ENCODE data around the gene UQCRC2. TPM values are rescaled to one million over a fixed set of nuclear protein-coding genes. Genes with fewer than 3 reads are reported as not detected.

UQCRC2 gene
- total and polyA plus RNA-seq, 2 donors (not counting 3 experiments of a cell fraction or from before 2014, with no cell fraction given), result 132 to 189 TPM

DNA sequence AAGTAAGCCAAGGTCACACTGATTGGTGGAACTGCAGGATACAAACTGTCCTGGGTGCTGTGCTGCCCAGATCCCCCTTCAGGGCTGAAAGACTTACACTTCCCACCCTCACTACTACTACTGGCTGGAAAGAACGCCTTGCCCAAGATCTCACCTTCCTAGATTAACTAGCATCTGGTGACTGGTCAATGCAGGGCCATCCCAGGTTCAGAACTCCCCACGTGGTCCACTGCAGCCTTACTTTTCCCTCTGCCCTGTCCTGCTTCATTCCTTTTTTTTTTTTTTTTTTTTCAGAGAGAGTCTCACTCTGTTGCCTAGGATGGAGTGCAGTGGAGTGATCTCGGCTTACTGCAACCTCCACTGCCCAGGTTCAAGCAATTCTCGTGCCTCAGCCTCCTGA is 50.0 kb downstream of the UQCRC2 start:
- TF ChIP-seq POLR2A (IDR thresholded peaks at IDR 0.05; ENCODE audit: low read depth, low read length) (no peak), GATA2 (IDR thresholded peaks at IDR 0.05; ENCODE audit: insufficient read depth, insufficient read length, low read depth, low read length) (no peak), FOS (IDR thresholded peaks at IDR 0.05; ENCODE audit: borderline replicate concordance, insufficient read depth, low read length) (no peak), JUN (IDR thresholded peaks at IDR 0.05; ENCODE audit: borderline replicate concordance, insufficient read depth, insufficient read length, low read depth) (no peak), EZH2 (IDR thresholded peaks at IDR 0.05; ENCODE audit: borderline replicate concordance, low read depth, low read length, severe bottlenecking) (no peak), CTCF (IDR thresholded peaks at IDR 0.05; ENCODE audit: extremely low read depth in 1 of 2, insufficient read depth in 1 of 2, low read depth in 1 of 2, low read length in 2 of 2) (no peak), POLR2AphosphoS5 (IDR thresholded peaks at IDR 0.05; ENCODE audit: insufficient read depth, low read depth, low read length) (no peak), MAX (IDR thresholded peaks at IDR 0.05; ENCODE audit: insufficient read depth, insufficient read length) (no peak), MYC (IDR thresholded peaks at IDR 0.05; ENCODE audit: low read depth, low read length) (no peak)
- FAIRE-seq, result no peak
- no peaks in the 10 kb centered on the region for H3K9me3 ChIP-seq (replicated peaks; ENCODE audit: control insufficient read depth, insufficient read depth, low read length)
- H3K27me3 ChIP-seq (ENCODE audit: control insufficient read depth in 2 of 2, insufficient read depth in 2 of 2, low read length in 2 of 2), result no peaks in the 10 kb centered on the region
- BruUV-seq (replicated peaks), result no TSS peak
- H3K9me1 ChIP-seq (replicated peaks; ENCODE audit: control insufficient read depth, extremely low read depth, insufficient read depth, low read length), result no peaks in the 10 kb centered on the region
- CTCF ChIA-PET, result interaction anchor here (0.9 to 27.0 kb wide), 3 partner anchors 21 to 75 kb away, joined by 3 to 994 read pairs (median 3); no protein-coding TSS in a partner anchor
- no peak overlapping the region for H3K4me2 ChIP-seq (ENCODE audit: insufficient read depth, low read length)
- H3K36me3 ChIP-seq (ENCODE audit: control insufficient read depth in 2 of 2, extremely low read depth in 1 of 2, insufficient read depth in 2 of 2, low read length in 2 of 2), result no peaks in the 10 kb centered on the region
- no peak overlapping the region for H3K27ac ChIP-seq (ENCODE audit: insufficient read depth, low read depth, low read length)
- POLR2A ChIA-PET, result no interaction called here
- no peak overlapping the region for H3K4me3 ChIP-seq (replicated peaks in 1 of 3; ENCODE audit: insufficient read depth in 1 of 3, low read depth in 1 of 3, low read length in 3 of 3)
- intact Hi-C loops (cut with micrococcal nuclease) (no loop called here), dilution Hi-C loops (cut with MboI; ENCODE audit: extremely low pct_ligation_motif_present, low sequenced_read_pairs) (no loop called here)
- H3K79me2 ChIP-seq (ENCODE audit: control insufficient read depth, insufficient read depth, low read length), result peaks cover 1% of the 10 kb centered on the region
- no peak overlapping the region for H3K9ac ChIP-seq (replicated peaks; ENCODE audit: extremely low read depth, insufficient read depth, low read length)
- H3K4me1 ChIP-seq (ENCODE audit: control insufficient read depth, extremely low read depth, insufficient read depth, low read length), result peaks cover 16% of the 10 kb centered on the region
- no peaks in the 10 kb centered on the region for H4K20me1 ChIP-seq (replicated peaks; ENCODE audit: control insufficient read depth, extremely low read depth, insufficient read depth, low read length)
- DNase-seq (ENCODE audit: low read depth, low spot score), result no peak
- no peak overlapping the region for H2AFZ ChIP-seq (ENCODE audit: low read depth, low read length)

Data from endothelial cell of umbilical vein (primary cell).